IPS-15b (cell line): Measurements from ENCODE around the gene CFAP141.
"Not testable (repeated sequence)": the region's sequence is repeated elsewhere in the genome, so short reads cannot be mapped to it uniquely, and the experiment has no call there.

ENCODE experiments used
- H3K27me3 ChIP-seq: one replicate; pipeline ENCODE4 v1.6.1; 2013; ENCODE audit warnings: low read length; ENCODE audit not compliant: control insufficient read depth, insufficient read depth
- H3K36me3 ChIP-seq: one replicate; pipeline ENCODE4 v1.6.1; 2013; ENCODE audit warnings: low read length; ENCODE audit not compliant: control insufficient read depth, insufficient read depth
- H3K4me1 ChIP-seq: one replicate; pipeline ENCODE4 v1.6.1; 2013; ENCODE audit warnings: mild to moderate bottlenecking, low read length; ENCODE audit not compliant: control insufficient read depth, insufficient read depth
- H3K4me3 ChIP-seq: one replicate; pipeline ENCODE4 v1.5.1; 2013; ENCODE audit warnings: low read depth, low read length
- H3K9ac ChIP-seq: one replicate; pipeline ENCODE4 v1.6.1; 2013; ENCODE audit warnings: low read depth, mild to moderate bottlenecking, low read length
- H3K9me3 ChIP-seq: one replicate; pipeline ENCODE4 v1.6.1; 2013; ENCODE audit warnings: mild to moderate bottlenecking, low read length; ENCODE audit not compliant: control insufficient read depth, insufficient read depth

The CFAP141 gene

DNA sequence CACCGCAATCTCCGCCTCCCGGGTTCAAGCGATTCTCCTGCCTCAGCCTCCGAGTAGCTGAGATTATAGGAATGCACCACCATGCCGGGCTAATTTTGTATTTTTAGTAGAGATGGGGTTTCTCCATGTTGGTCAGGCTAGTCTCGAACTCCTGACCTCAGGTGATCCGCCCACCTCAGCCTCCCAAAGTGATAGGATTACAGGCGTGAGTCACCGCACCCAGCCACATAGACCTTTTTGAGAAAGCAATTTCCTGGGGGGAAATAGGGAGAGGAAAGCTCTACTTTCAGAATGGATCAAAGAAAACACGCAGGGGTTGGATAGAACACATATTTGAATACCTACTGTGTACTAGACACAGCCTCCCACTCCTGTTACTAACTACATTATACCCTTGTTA lies 355 bp downstream of the CFAP141 start:
- not testable (repeated sequence) for H3K4me3 ChIP-seq

DNA sequence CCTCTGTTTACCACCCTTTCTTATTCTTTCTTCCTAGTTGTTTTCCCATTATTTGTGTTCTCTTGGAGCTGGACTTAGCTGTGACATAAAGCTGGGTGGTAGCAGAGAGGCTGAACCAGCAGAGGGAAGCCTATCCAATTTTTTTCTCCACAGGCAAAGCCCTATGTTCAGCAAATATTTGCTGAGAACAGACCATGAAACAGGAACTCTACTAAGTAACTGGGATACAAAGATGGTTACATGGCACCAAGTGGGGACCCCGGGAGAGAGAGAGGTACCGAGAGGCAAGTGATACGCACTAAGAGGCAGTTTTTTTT lies 6.6 kb downstream of the CFAP141 start:
- H3K9ac ChIP-seq: no peak overlapping the region
- no peaks in the 10 kb centered on the region for H3K27me3 ChIP-seq
- no peaks in the 10 kb centered on the region for H3K9me3 ChIP-seq
- H3K4me3 ChIP-seq: no peak overlapping the region
- H3K4me1 ChIP-seq: peaks cover 2% of the 10 kb centered on the region
- no peaks in the 10 kb centered on the region for H3K36me3 ChIP-seq

More for the DNA sequence above, 355 bp downstream of the CFAP141 start:
- H3K4me1 ChIP-seq, H3K9ac ChIP-seq, H3K9me3 ChIP-seq, H3K27me3 ChIP-seq: not testable (repeated sequence)
- H3K36me3 ChIP-seq: peaks cover 18% of the 10 kb centered on the region

DNA sequence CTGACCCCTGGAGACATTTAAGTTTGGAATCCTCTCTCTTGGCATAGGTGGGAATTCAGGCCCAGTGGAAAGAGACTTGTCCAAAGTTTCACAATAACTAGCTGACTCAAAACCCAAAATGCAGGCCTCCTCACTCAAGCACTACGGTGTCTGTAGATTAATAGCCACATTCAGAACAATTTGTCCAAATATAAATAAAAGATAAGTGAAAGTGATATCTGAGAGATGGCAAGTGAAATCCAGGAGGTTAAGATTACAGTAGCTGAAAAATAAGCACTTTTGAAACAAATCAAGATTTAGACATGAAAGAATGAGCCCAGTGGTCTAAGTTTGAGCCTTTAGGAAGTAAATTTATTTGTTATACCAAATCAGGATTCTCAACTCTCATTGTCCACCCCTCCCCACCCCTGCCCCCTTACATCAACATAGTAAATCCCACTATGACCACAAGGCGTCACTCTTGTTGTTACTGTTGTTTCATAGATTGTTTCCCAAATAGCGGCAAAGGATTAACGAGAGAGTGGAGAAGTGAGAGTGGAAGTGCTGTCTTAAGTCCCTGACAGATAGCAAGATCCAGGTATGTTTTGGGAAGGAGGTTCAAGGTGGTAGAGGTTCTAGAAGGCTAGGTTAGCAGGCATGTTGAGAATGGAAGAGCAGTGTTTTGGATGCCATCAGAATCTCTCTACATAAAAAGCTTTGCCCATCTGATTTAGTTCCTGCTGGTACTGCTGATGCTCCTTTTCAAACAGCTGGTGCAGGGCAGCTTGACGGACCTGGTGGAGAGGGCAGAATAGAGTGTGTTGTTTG lies 7.2 kb downstream of the CFAP141 start:
- H3K4me1 ChIP-seq: peaks cover 2% of the 10 kb centered on the region
- H3K36me3 ChIP-seq: no peaks in the 10 kb centered on the region
- H3K27me3 ChIP-seq: no peaks in the 10 kb centered on the region
- H3K4me3 ChIP-seq: peak overlapping the region; percentile 23
- H3K9me3 ChIP-seq: no peaks in the 10 kb centered on the region
- H3K9ac ChIP-seq: no peak overlapping the region

DNA sequence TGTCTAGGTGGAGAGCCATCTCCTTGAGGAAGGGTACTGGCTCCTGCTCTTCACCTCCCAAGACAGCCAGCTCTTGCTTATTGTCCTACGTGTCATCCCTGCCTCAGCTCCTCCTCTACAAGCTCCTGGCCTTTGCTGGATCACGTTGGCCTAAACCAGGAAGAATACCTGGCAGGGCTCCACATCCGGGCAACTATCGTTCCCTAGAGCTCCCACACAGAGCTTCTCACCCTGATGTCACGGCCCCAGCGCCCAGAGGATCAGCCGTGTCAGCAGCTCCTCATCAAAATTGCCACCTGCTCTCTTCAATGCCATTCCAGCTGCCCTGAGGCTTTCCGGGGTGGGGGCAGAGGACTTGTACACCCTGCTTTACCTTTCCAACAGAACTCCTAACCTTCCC lies 12.3 kb downstream of the CFAP141 start:
- Histone ChIP-seq H3K9me3 (no peaks in the 10 kb centered on the region), H3K4me3 (no peak overlapping the region), H3K4me1 (peaks cover 8% of the 10 kb centered on the region), H3K9ac (no peak overlapping the region), H3K36me3 (no peaks in the 10 kb centered on the region), H3K27me3 (no peaks in the 10 kb centered on the region)

DNA sequence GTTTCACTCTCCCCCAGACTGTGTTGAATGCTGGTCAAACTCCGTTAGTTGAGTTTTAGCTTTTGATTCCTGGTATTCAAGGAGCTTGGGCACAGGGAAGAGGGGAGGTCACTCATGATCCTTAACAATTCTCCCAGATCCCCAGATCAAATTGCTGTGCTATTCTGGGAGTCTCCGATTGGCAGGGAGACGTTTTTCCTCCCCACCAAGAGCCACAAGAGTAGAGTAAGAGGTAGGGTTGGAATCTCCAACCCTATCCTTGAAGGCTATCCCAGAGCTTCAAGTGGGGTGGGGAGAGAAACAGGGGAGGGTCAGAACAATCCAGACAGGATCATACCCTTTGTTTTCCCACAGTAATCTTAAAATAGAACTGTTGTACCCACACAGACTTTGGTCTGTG lies 13.7 kb downstream of the CFAP141 start:
- H3K4me3 ChIP-seq: no peak overlapping the region
- no peaks in the 10 kb centered on the region for H3K36me3 ChIP-seq
- peaks cover 14% of the 10 kb centered on the region for H3K4me1 ChIP-seq
- no peaks in the 10 kb centered on the region for H3K27me3 ChIP-seq
- no peak overlapping the region for H3K9ac ChIP-seq
- H3K9me3 ChIP-seq: no peaks in the 10 kb centered on the region

DNA sequence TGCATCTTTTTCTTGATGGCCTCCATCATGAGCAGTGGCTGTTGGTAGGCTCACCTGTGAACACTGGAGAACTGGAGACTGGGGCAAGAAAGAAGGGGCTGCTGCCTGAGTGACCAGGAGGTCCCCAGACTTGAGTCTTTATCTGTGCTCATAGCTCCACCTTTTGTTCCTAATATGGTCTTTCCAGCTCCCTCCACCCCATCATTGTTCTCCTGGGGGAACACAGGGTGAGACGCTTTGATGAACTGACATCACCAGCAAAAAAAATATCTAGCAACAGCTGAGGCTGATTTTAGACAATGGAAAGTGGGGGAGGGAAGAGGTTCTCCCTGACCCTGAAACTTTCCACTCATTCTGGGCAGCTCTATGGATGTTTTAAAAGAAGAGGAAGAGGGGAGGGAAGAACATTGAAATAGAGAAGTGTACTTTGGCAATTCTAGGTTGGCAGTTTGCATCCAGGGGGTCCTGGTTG lies 14.1 kb downstream of the CFAP141 start, which contains the start of gene TPM3:
Gene TPM3 (minus strand): TSS at position 111 of the 472 bp plus-strand sequence. CDS start 82 bp downstream, at position 29.
- Histone ChIP-seq H3K27me3 (no peaks in the 10 kb centered on the region), H3K9ac (no peak within 1 kb of the TSS), H3K4me3 (no peak within 1 kb of the TSS), H3K9me3 (no peaks in the 10 kb centered on the region), H3K36me3 (no peaks in the 10 kb centered on the region), H3K4me1 (peaks cover 17% of the 10 kb centered on the region)

DNA sequence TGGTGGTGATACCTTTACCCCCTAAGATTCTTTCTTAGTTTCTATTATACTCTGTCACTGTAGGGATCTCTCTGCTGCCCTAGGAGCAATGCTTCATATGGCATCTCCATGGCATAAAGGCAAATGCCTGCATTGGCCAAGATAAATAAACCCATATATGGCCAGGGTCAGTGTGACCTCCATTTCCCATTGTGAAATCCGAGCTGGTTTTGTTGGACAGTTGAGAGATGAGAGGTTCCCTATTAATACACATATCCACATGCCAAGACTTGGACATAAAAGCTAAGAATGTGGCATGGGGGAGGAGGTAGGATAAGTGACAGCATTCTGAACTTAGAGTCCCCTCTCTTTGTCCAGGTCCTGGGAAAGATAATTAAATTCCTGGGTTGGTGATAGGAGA lies 15.6 kb downstream of the CFAP141 start:
- Histone ChIP-seq H3K9me3 (no peaks in the 10 kb centered on the region), H3K9ac (no peak overlapping the region), H3K36me3 (no peaks in the 10 kb centered on the region), H3K4me1 (peaks cover 31% of the 10 kb centered on the region), H3K4me3 (no peak overlapping the region), H3K27me3 (no peaks in the 10 kb centered on the region)

DNA sequence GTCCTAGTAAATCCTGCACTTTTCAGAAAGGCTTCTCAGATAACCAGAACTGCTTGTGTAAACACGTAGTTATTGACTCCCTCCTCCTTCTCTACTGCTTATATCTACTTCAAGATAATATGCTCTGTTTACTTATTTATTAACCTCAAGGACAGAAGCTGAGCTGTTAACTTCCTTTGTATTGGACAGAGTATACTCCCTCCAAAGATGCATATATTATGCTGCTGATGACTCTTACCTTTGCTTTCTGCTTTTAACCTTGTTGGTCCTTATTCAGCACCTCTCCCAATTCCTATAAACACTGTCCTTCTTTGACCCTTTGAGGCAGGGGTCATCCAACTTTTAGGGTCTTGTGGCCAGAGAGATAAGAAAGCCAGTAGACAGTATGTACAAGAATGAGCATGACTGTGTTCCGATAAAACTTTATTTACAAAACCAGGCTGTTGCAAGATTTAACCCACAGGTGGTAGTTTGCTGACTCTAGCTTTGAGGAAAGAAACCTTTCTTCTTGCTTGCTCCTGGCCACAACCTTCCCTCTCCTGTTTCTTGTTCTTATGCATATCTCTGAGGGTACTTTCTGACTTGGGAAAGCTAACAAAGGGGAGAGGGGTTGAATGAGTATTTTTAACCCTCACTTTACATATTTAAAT lies 19.2 kb downstream of the CFAP141 start:
- Histone ChIP-seq H3K9me3 (no peaks in the 10 kb centered on the region), H3K27me3 (no peaks in the 10 kb centered on the region), H3K4me1 (peaks cover 24% of the 10 kb centered on the region), H3K4me3 (peak overlapping the region; percentile 20), H3K9ac (peak overlapping the region; percentile 51), H3K36me3 (peaks cover 3% of the 10 kb centered on the region)

DNA sequence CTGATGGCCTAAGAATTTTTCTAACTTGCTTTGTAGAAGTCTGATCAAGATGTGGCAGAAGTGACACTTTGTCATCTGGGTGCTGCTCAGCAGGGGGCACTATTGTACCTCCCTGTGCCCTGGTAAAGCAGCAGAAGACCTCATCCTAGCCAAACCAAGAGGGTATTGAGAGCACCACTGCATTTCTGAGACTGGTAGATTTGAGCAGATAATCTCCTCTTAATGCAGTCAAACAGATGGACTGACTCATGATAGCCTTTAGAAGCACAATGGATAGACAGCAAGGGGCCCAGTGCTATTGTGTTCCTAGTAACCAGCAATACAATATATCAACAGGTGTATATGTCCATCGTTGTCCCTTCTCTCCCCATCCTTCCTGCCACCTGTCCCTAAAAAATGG lies 20.0 kb downstream of the CFAP141 start:
- H3K9ac ChIP-seq: no peak overlapping the region
- no peaks in the 10 kb centered on the region for H3K9me3 ChIP-seq
- peak overlapping the region; percentile 20 for H3K4me3 ChIP-seq
- peaks cover 25% of the 10 kb centered on the region for H3K4me1 ChIP-seq
- H3K27me3 ChIP-seq: no peaks in the 10 kb centered on the region
- H3K36me3 ChIP-seq: peaks cover 3% of the 10 kb centered on the region

DNA sequence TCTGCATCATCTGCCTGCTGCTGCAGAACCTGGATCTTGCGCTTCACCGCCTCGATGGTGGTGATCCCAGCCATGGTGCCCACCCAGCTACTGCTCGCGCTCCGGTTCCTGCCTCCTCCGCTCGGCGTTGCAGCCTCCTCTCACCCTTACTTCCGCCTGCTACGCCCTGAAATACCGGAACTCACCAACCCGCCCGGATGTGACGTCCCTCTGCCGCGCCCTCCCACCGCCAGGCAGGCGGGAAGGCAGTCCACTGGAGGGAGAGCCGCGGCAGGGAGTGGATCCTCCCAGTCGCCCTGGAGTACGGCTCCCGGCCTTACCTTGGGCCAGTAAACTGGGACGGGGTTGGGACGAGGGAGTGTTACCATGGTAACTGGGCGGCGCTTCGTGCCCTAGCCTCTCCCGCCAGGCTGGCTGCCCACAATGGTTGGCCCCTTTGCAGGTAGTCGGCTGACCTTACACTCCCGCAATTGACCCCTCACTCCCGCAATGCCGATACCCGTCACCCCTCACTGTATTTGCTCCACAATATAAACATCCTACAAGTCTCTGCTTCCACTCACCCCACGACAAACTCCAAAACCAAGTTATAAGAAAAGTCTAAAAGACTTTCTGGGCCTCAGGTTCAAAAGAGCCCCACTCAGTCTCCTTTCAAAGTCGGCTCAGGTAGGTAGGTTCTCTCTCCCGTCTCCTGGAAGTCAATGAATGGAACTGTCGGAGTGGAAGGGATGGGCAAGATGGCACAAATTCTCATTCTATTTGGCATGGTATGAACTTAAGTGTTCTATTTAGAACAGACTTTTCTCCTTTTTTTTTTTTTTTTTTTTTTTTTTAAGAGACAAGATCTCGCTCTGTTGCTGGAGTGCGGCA lies 22.9 kb downstream of the CFAP141 start:
- Histone ChIP-seq H3K4me1 (peaks cover 41% of the 10 kb centered on the region), H3K9ac (peak overlapping the region; percentile 80), H3K9me3 (no peaks in the 10 kb centered on the region), H3K27me3 (no peaks in the 10 kb centered on the region), H3K36me3 (peaks cover 3% of the 10 kb centered on the region), H3K4me3 (peak overlapping the region; percentile 85)

DNA sequence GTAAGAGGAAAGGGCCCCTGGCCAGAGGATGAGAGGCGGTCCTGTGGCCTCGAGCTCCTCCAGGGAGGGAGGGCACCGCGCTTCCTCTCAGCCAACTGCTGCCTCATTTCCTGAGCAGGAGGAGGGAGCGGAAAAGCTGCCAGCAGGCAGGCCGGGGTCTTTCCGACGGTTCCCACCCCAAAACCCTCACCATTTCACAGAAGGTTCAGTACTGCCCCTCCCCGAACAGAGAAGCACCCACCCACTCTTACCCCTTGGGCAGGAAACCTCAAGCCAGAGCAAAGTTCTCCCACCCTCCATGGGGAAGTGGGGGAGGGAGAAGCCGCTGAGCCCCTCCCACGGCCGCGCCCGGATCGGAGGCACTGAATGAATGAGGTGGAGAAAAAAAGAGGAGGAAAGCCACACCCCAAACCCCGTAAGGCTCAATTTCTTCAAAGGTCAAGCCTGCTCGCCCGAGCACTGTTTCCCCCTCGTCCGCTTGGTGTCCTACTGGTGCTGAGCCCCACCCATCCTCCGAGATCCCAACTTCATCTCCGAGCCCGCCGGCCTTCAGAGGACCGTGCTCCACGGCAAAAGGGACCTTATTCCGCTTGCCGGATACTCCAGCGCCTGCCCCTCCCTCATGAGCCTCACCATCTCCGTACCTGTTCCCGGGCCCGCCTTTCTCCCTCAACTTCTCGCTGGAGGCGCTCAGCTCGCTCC lies 23.6 kb downstream of the CFAP141 start:
- peaks cover 42% of the 10 kb centered on the region for H3K4me1 ChIP-seq

More for the DNA sequence above, 23.6 kb downstream of the CFAP141 start:
- H3K27me3 ChIP-seq: no peaks in the 10 kb centered on the region
- peak overlapping the region; percentile 80 for H3K9ac ChIP-seq
- H3K36me3 ChIP-seq: peaks cover 3% of the 10 kb centered on the region
- peak overlapping the region; percentile 85 for H3K4me3 ChIP-seq
- no peaks in the 10 kb centered on the region for H3K9me3 ChIP-seq
